SK-N-SH treated with all-trans-retinoic acid at 6 μM for 48 hours (cell line): Measurements from ENCODE around the gene TMTC3.

Experiments used
- ATAC-seq: fragments of 200-7000 bp; cut with Tn5 transposase; 3 replicates; pipeline ENCODE4 v1.9.1; 2020; ENCODE audit warnings: mild to moderate bottlenecking, moderate library complexity
- ARNTL ChIP-seq: fragments of 450-650 bp; formaldehyde crosslinking; IDR thresholded peaks from 2 replicates; pipeline ENCODE4 v1.5.0; 2020; ENCODE audit warnings: low read depth, mild to moderate bottlenecking, moderate library complexity, borderline replicate concordance
- BACH2 ChIP-seq: fragments of 250-450 bp; sonication (Bioruptor Pico); IDR thresholded peaks from 2 replicates; pipeline ENCODE4 v1.9.0; 2021; ENCODE audit warnings: mild to moderate bottlenecking, borderline replicate concordance
- CREB5 ChIP-seq: fragments of 250-450 bp; sonication (Bioruptor Pico); IDR thresholded peaks from 2 replicates; pipeline ENCODE4 v1.5.1; 2020; ENCODE audit warnings: low read depth, mild to moderate bottlenecking, moderate library complexity
- CSRNP3 ChIP-seq: fragments of 250-450 bp; sonication (Bioruptor Pico); IDR thresholded peaks from 2 replicates; pipeline ENCODE4 v1.5.1; 2021; ENCODE audit warnings: mild to moderate bottlenecking, moderate library complexity
- ESRRG ChIP-seq: fragments of 250-450 bp; sonication (Bioruptor Pico); IDR thresholded peaks from 2 replicates; pipeline ENCODE4 v1.6.1; 2021; ENCODE audit warnings: mild to moderate bottlenecking
- GLIS3 ChIP-seq: fragments of 250-450 bp; sonication (Bioruptor Pico); IDR thresholded peaks from 2 replicates; pipeline ENCODE4 v1.5.0; 2020; ENCODE audit warnings: mild to moderate bottlenecking, moderate library complexity
- ISL1 ChIP-seq: fragments of 250-450 bp; sonication (Bioruptor Pico); IDR thresholded peaks from 2 replicates; pipeline ENCODE4 v2.1.2; 2022; ENCODE audit warnings: mild to moderate bottlenecking, moderate library complexity
- OSR1 ChIP-seq: fragments of 250-450 bp; sonication (Bioruptor Pico); IDR thresholded peaks from 2 replicates; pipeline ENCODE4 v1.8.0; 2022; ENCODE audit warnings: moderate library complexity, mild to moderate bottlenecking, inconsistent platforms
- PATZ1 ChIP-seq: fragments of 250-450 bp; sonication (Bioruptor Pico); IDR thresholded peaks from 2 replicates; pipeline ENCODE4 v1.8.0; 2020; ENCODE audit warnings: mild to moderate bottlenecking, moderate library complexity, borderline replicate concordance
- POU6F1 ChIP-seq: fragments of 250-450 bp; sonication (Bioruptor Pico); IDR thresholded peaks from 2 replicates; pipeline ENCODE4 v1.8.0; 2021; ENCODE audit warnings: low read depth, mild to moderate bottlenecking, moderate library complexity, borderline replicate concordance
- PPARA ChIP-seq: fragments of 250-450 bp; sonication (Bioruptor Pico); IDR thresholded peaks from 2 replicates; pipeline ENCODE4 v1.5.0; 2020; ENCODE audit warnings: mild to moderate bottlenecking, borderline replicate concordance
- RARB ChIP-seq: fragments of 250-450 bp; sonication (Bioruptor Pico); IDR thresholded peaks from 2 replicates; pipeline ENCODE4 v1.8.0; 2021; ENCODE audit warnings: mild to moderate bottlenecking, moderate library complexity
- SNAI2 ChIP-seq: fragments of 250-450 bp; sonication (Bioruptor Pico); IDR thresholded peaks from 2 replicates; pipeline ENCODE4 v1.5.0; 2020; ENCODE audit warnings: mild to moderate bottlenecking, moderate library complexity
- TCF4 ChIP-seq: fragments of 250-450 bp; sonication (Bioruptor Pico); IDR thresholded peaks from 2 replicates; pipeline ENCODE4 v1.8.0; 2021; ENCODE audit warnings: mild to moderate bottlenecking, moderate library complexity, borderline replicate concordance
- TSHZ2 ChIP-seq: fragments of 250-450 bp; sonication (Bioruptor Pico); IDR thresholded peaks from 2 replicates; pipeline ENCODE4 v1.5.0; 2020; ENCODE audit warnings: mild to moderate bottlenecking, moderate library complexity
- ZC3H10 ChIP-seq: fragments of 250-450 bp; sonication (Bioruptor Pico); IDR thresholded peaks from 2 replicates; pipeline ENCODE4 v1.5.1; 2021; ENCODE audit warnings: mild to moderate bottlenecking, moderate library complexity
- ZFP30 ChIP-seq: fragments of 450-650 bp; formaldehyde crosslinking; IDR thresholded peaks from 2 replicates; pipeline ENCODE4 v1.5.0; 2022; ENCODE audit warnings: mild to moderate bottlenecking, moderate library complexity
- ZNF565 ChIP-seq: fragments of 450-650 bp; formaldehyde crosslinking; conservative IDR thresholded peaks from 2 replicates; pipeline ENCODE4 v1.5.0; 2020; ENCODE audit warnings: low read depth, mild to moderate bottlenecking, moderate library complexity
- ZNF70 ChIP-seq: fragments of 450-650 bp; formaldehyde crosslinking; IDR thresholded peaks from 2 replicates; pipeline ENCODE4 v1.5.0; 2020; ENCODE audit warnings: mild to moderate bottlenecking, moderate library complexity
- ZNF8 ChIP-seq: fragments of 450-650 bp; formaldehyde crosslinking; IDR thresholded peaks from 2 replicates; pipeline ENCODE4 v1.5.0; 2020; ENCODE audit warnings: mild to moderate bottlenecking, moderate library complexity

Gene TMTC3

GRCh38 chr12:88150063-88150462 lies 8.0 kb downstream of the TMTC3 start:
- TF ChIP-seq BACH2 (no peak), SNAI2 (no peak), CSRNP3 (CRISPR knock-in tag) (no peak), OSR1 (CRISPR knock-in tag) (no peak), POU6F1 (no peak), ISL1 (no peak), ESRRG (no peak), ZNF70 (CRISPR knock-in tag) (no peak)
- ATAC-seq: no peak

- ATAC-seq: no peak
- TF ChIP-seq ARNTL: no peak
- no peak for TF ChIP-seq POU6F1
- no peak for TF ChIP-seq ZNF565 (CRISPR knock-in tag)
- no peak for TF ChIP-seq ZNF8 (CRISPR knock-in tag)
- TF ChIP-seq BACH2: no peak
- TF ChIP-seq CREB5: no peak
- TF ChIP-seq PPARA (CRISPR knock-in tag): no peak
- no peak for TF ChIP-seq GLIS3 (CRISPR knock-in tag)
- TF ChIP-seq ZNF70 (CRISPR knock-in tag): no peak
- TF ChIP-seq TSHZ2: no peak
- no peak for TF ChIP-seq TCF4 (CRISPR knock-in tag)
- TF ChIP-seq PATZ1: no peak
- TF ChIP-seq ZFP30 (CRISPR knock-in tag): no peak
- no peak for TF ChIP-seq RARB
- no peak for TF ChIP-seq ISL1
These were observed 11.9 kb downstream of the TMTC3 start for GRCh38 chr12:88153959-88154358.

- TF ChIP-seq ZC3H10 (CRISPR knock-in tag): no peak
- no peak for TF ChIP-seq SNAI2
- ATAC-seq: no peak
These were observed 14.1 kb downstream of the TMTC3 start for GRCh38 chr12:88156075-88156654.
